DND-41 (cell line): ENCODE measurements around the gene FEZ2.

Source experiments
- ATAC-seq: fragments of 200-7000 bp; cut with Tn5 transposase; 3 replicates; pipeline ENCODE4 v1.9.1; 2021; ENCODE audit warnings: low read depth; ENCODE audit not compliant: insufficient read depth
- DNase-seq: peaks from one replicate; pipeline ENCODE4 v3.0.0-alpha.2; 2020
- H2AFZ ChIP-seq: 2 replicates; pipeline ENCODE4 v1.6.0; 2012; ENCODE audit warnings: low read depth, low read length
- H3K27ac ChIP-seq: 2 replicates; pipeline ENCODE4 v1.5.1; 2012; ENCODE audit warnings: low read length, inconsistent platforms
- H3K27me3 ChIP-seq: fragments of 200-600 bp; sonication (generic); 2 replicates; pipeline ENCODE4 v1.6.0; 2012; ENCODE audit warnings: low read length, mild to moderate bottlenecking, inconsistent platforms; ENCODE audit not compliant: insufficient read depth, poor library complexity
- H3K36me3 ChIP-seq: 2 replicates; pipeline ENCODE4 v1.5.1; 2012; ENCODE audit warnings: low read length, inconsistent platforms; ENCODE audit not compliant: insufficient read depth
- H3K4me1 ChIP-seq: 2 replicates; pipeline ENCODE4 v1.5.1; 2012; ENCODE audit warnings: mild to moderate bottlenecking, low read length; ENCODE audit not compliant: insufficient read depth
- H3K4me2 ChIP-seq: 2 replicates; pipeline ENCODE4 v1.6.0; 2012; ENCODE audit warnings: mild to moderate bottlenecking, moderate library complexity, low read length, inconsistent platforms; ENCODE audit not compliant: insufficient read depth
- H3K4me3 ChIP-seq, 2 experiments: fragments of 200-600 bp in 1 of 2; shearing (Covaris generic) in 1 of 2; 2 replicates each; pipeline ENCODE4 v1.5.1; 2012 to 2016; ENCODE audit warnings: inconsistent platforms in 2 of 2, low read length in 2 of 2, mild to moderate bottlenecking in 2 of 2, low read depth in 1 of 2, moderate library complexity in 1 of 2
- H3K79me2 ChIP-seq: 2 replicates; pipeline ENCODE4 v1.6.0; 2012; ENCODE audit warnings: low read length, inconsistent platforms; ENCODE audit not compliant: insufficient read depth
- H3K9ac ChIP-seq: 2 replicates; pipeline ENCODE4 v1.6.0; 2012; ENCODE audit warnings: low read depth, mild to moderate bottlenecking, inconsistent platforms, low read length, moderate library complexity
- H3K9me3 ChIP-seq: 2 replicates; pipeline ENCODE4 v1.5.1; 2012; ENCODE audit warnings: low read length, moderate library complexity, mild to moderate bottlenecking, inconsistent platforms; ENCODE audit not compliant: insufficient read depth, severe bottlenecking
- H4K20me1 ChIP-seq: 2 replicates; pipeline ENCODE4 v1.6.0; 2012; ENCODE audit warnings: low read length; ENCODE audit not compliant: insufficient read depth
- CTCF ChIP-seq: IDR thresholded peaks from 2 replicates; pipeline ENCODE4 v1.5.1; 2012; ENCODE audit warnings: borderline replicate concordance, low read length, moderate library complexity, mild to moderate bottlenecking; ENCODE audit not compliant: poor library complexity, severe bottlenecking; ENCODE audit errors: extremely low read depth
- EZH2 ChIP-seq: IDR thresholded peaks from 3 replicates; pipeline ENCODE4 v1.6.1; 2012; ENCODE audit warnings: borderline replicate concordance, low read depth, mild to moderate bottlenecking, moderate library complexity, low read length, inconsistent platforms; ENCODE audit not compliant: severe bottlenecking

Gene FEZ2

GRCh38 chr2:36582538-36582937 lies 15.4 kb downstream of the FEZ2 start:
- Histone ChIP-seq H3K4me1 (no peaks in the 10 kb centered on the region), H2AFZ (no peak overlapping the region), H3K9ac (no peak overlapping the region), H3K4me2 (no peak overlapping the region), H3K27me3 (no peaks in the 10 kb centered on the region), H4K20me1 (peaks cover 3% of the 10 kb centered on the region; the same call in 1 of the 2 replicates), H3K79me2 (no peaks in the 10 kb centered on the region), H3K27ac (no peak overlapping the region), H3K9me3 (no peaks in the 10 kb centered on the region), H3K36me3 (peaks cover 70% of the 10 kb centered on the region), H3K4me3 (no peak overlapping the region)
- DNase-seq: no peak
- ATAC-seq: no peak
- TF ChIP-seq CTCF (no peak), EZH2 (no peak)

DNA sequence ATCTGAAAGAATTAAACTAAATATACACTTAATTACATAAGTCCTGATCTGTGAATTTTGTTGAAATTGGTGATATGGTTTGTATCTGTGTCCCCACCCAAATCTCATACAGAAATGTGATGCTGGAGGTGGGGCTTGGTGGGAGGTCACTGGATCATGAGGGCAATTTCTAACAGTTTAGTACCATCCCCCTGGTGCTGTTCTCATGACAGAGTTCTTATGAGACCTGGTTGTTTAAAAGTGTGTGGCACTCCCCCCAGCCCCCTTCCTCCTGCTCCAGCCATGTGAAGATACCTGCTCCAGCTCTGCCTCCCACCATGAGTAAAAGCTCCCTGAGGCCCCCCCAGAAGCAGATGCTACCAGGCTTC lies 18.7 kb downstream of the FEZ2 start:
- TF ChIP-seq CTCF (no peak), EZH2 (no peak)
- H3K27me3 ChIP-seq: no peaks in the 10 kb centered on the region
- no peak overlapping the region for H2AFZ ChIP-seq
- no peaks in the 10 kb centered on the region for H3K4me1 ChIP-seq
- H3K4me3 ChIP-seq: no peak overlapping the region
- H3K9ac ChIP-seq: no peak overlapping the region
- DNase-seq (no peak), ATAC-seq (no peak)
- H4K20me1 ChIP-seq: peaks cover 3% of the 10 kb centered on the region; the same call in 1 of the 2 replicates
- H3K27ac ChIP-seq: no peak overlapping the region
- H3K36me3 ChIP-seq: peaks cover 75% of the 10 kb centered on the region
- H3K4me2 ChIP-seq: no peak overlapping the region
- H3K9me3 ChIP-seq: no peaks in the 10 kb centered on the region
- no peaks in the 10 kb centered on the region for H3K79me2 ChIP-seq

DNA sequence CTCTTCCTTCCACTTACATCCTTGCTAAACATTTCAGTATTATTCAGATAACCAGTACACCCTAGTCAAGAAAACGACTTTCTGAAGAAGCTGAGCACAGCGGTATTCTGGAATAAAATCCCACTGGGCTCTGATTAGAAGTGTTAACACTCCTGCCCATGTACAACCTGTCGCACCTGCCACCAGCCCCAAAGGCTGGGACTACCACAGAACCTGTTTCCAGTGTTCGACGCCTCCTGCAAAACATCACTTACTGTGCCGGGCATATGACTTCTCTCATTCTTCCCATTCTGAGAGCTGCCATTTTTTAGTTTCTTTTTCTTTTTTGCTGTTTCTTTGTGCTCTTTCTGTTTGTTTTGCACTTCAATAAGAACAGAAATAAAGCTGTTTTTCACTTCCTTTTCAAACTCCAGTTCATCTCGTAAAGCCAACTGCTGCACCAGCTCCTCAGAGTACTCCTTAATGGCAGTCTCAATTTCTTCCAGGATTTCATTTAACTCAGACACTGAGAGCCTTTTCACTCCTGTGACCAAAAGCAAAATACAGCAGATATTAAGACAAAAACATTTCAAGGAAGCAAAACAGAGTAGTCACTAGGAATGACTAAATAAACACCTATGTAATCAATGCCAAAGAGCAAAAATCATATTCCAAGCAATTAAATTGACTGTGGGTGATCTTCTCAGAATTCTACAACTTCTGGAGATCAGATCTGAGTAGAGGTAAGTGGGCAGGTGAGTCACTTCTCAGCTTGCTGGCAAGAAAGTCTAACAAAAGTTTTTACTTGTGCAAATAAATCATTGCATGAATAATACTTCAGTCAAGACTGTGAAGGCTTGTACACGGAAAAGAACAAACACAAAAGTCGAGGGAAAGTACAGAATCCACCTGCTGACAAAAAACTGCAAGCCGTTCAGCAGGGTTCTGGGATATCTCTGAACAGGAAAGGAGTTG lies 19.3 kb downstream of the FEZ2 start:
- no peak overlapping the region for H3K27ac ChIP-seq
- H3K36me3 ChIP-seq: peaks cover 70% of the 10 kb centered on the region
- no peak for ATAC-seq

More for the DNA sequence above, 19.3 kb downstream of the FEZ2 start:
- Histone ChIP-seq H3K9ac (no peak overlapping the region), H2AFZ (no peak overlapping the region), H3K4me3 (no peak overlapping the region), H3K79me2 (no peaks in the 10 kb centered on the region), H4K20me1 (no peaks in the 10 kb centered on the region), H3K9me3 (no peaks in the 10 kb centered on the region), H3K4me2 (no peak overlapping the region), H3K27me3 (no peaks in the 10 kb centered on the region), H3K4me1 (no peaks in the 10 kb centered on the region)
- no peak for TF ChIP-seq CTCF
- no peak for TF ChIP-seq EZH2
- DNase-seq: no peak
